IMR-90 (cell line): ENCODE measurements around the gene TNFRSF11A. TPM values are rescaled to one million over a fixed set of nuclear protein-coding genes. Genes with fewer than 3 reads are reported as not detected.

Source experiments
- ATAC-seq: fragments of 200-7000 bp; cut with Tn5 transposase; 2 replicates; pipeline ENCODE4 v1.9.1; 2020; ENCODE audit warnings: low read depth, mild to moderate bottlenecking, moderate library complexity
- BruUV-seq: library from RNA; stranded (reverse); fragments of 400-500 nt; replicated peaks from 2 replicates; lab custom pipeline; 2021; lab: Mats Ljungman, UMichigan
- CTCF ChIA-PET: fragments of 300-600 bp; formaldehyde crosslinking; extraction: SDS; loops from one replicate; lab custom pipeline; 2021; ENCODE audit warnings: antibody characterized with exemption; lab: Yijun Ruan, JAX
- POLR2A ChIA-PET: fragments of 300-600 bp; sonication (Branson Sonifier 250); formaldehyde crosslinking; loops from one replicate; lab custom pipeline; 2022; ENCODE audit warnings: antibody characterized with exemption; ENCODE audit not compliant: unreplicated experiment; lab: Charles Lee
- DNase-seq: peaks from one replicate; pipeline ENCODE4 v3.0.0; 2013
- H2AFZ ChIP-seq: replicated peaks from 2 replicates; pipeline ENCODE3; 2013; ENCODE audit warnings: low read length, mild to moderate bottlenecking; ENCODE audit not compliant: poor library complexity
- H2AK5ac ChIP-seq: 2 replicates; pipeline ENCODE4 v1.6.1; 2013; ENCODE audit warnings: low read depth, low read length, inconsistent platforms
- H2AK9ac ChIP-seq: replicated peaks from 2 replicates; pipeline ENCODE3; 2013; ENCODE audit warnings: mild to moderate bottlenecking, low read depth, low read length, moderate library complexity; ENCODE audit not compliant: poor library complexity
- H2BK120ac ChIP-seq: 2 replicates; pipeline ENCODE4 v1.6.1; 2013; ENCODE audit warnings: low read depth, low read length, inconsistent platforms
- H2BK15ac ChIP-seq: 3 replicates; pipeline ENCODE4 v1.6.1; 2013; ENCODE audit warnings: low read depth, low read length, inconsistent platforms
- H2BK20ac ChIP-seq: 2 replicates; pipeline ENCODE4 v1.6.1; 2013; ENCODE audit warnings: low read depth, mild to moderate bottlenecking, inconsistent platforms, low read length, moderate library complexity
- H2BK5ac ChIP-seq: 2 replicates; pipeline ENCODE4 v1.6.1; 2013; ENCODE audit warnings: mild to moderate bottlenecking, low read depth, low read length, inconsistent platforms; ENCODE audit not compliant: poor library complexity, severe bottlenecking
- H3K14ac ChIP-seq: replicated peaks from 2 replicates; pipeline ENCODE4 v1.6.1; 2013; ENCODE audit warnings: low read depth, low read length, inconsistent platforms
- H3K18ac ChIP-seq: 2 replicates; pipeline ENCODE4 v1.6.1; 2013; ENCODE audit warnings: low read depth, low read length, control low read depth
- H3K23ac ChIP-seq: 2 replicates; pipeline ENCODE4 v1.6.1; 2013; ENCODE audit warnings: low read depth, low read length, inconsistent platforms
- H3K27ac ChIP-seq: 2 replicates; pipeline ENCODE4 v1.5.1; 2013; ENCODE audit warnings: mild to moderate bottlenecking, control low read depth, low read length; ENCODE audit not compliant: insufficient read depth
- H3K27me3 ChIP-seq: 2 replicates; pipeline ENCODE4 v1.6.1; 2013; ENCODE audit warnings: low read length; ENCODE audit not compliant: control insufficient read depth, insufficient read depth
- H3K36me3 ChIP-seq: 2 replicates; pipeline ENCODE4 v1.6.1; 2013; ENCODE audit warnings: low read length, mixed read lengths; ENCODE audit not compliant: control insufficient read depth, insufficient read depth
- H3K4ac ChIP-seq: 2 replicates; pipeline ENCODE4 v1.6.1; 2013; ENCODE audit warnings: low read depth, low read length, inconsistent platforms
- H3K4me1 ChIP-seq: 2 replicates; pipeline ENCODE4 v1.6.1; 2013; ENCODE audit warnings: low read length, mixed read lengths; ENCODE audit not compliant: control insufficient read depth, insufficient read depth
- H3K4me2 ChIP-seq: 2 replicates; pipeline ENCODE4 v1.6.1; 2013; ENCODE audit warnings: low read depth, mild to moderate bottlenecking, control low read depth, low read length, moderate library complexity
- H3K4me3 ChIP-seq: 2 replicates; pipeline ENCODE4 v1.5.1; 2013; ENCODE audit warnings: low read depth, mild to moderate bottlenecking, control low read depth, low read length, moderate library complexity; ENCODE audit not compliant: insufficient read depth
- H3K56ac ChIP-seq: 2 replicates; pipeline ENCODE4 v1.6.1; 2013; ENCODE audit warnings: low read length, inconsistent platforms; ENCODE audit not compliant: insufficient read depth; ENCODE audit errors: extremely low read depth
- H3K79me1 ChIP-seq, 2 experiments: 2 replicates each; pipeline ENCODE4 v1.6.1; 2013; ENCODE audit warnings: low read length in 2 of 2, inconsistent platforms in 1 of 2, low read depth in 1 of 2
- H3K9ac ChIP-seq: 2 replicates; pipeline ENCODE4 v1.6.1; 2013; ENCODE audit warnings: low read depth, low read length, control low read depth
- H3K9me1 ChIP-seq: 2 replicates; pipeline ENCODE4 v1.6.1; 2013; ENCODE audit warnings: low read length, inconsistent platforms; ENCODE audit not compliant: insufficient read depth
- H3K9me3 ChIP-seq: 2 replicates; pipeline ENCODE4 v1.6.1; 2013; ENCODE audit warnings: low read length; ENCODE audit not compliant: control insufficient read depth, insufficient read depth
- H4K20me1 ChIP-seq: 2 replicates; pipeline ENCODE4 v1.6.1; 2013; ENCODE audit warnings: low read length, inconsistent platforms; ENCODE audit not compliant: insufficient read depth
- H4K5ac ChIP-seq: 2 replicates; pipeline ENCODE4 v1.6.1; 2013; ENCODE audit warnings: mild to moderate bottlenecking, low read depth, low read length, control low read depth
- H4K8ac ChIP-seq, 2 experiments: 2 replicates each; pipeline ENCODE4 v1.6.1; 2013; ENCODE audit warnings: low read depth in 2 of 2, low read length in 2 of 2, control low read depth in 1 of 2, inconsistent platforms in 1 of 2
- H4K91ac ChIP-seq: 2 replicates; pipeline ENCODE4 v1.6.1; 2013; ENCODE audit warnings: low read depth, low read length, inconsistent platforms; ENCODE audit not compliant: insufficient read depth
- BHLHE40 ChIP-seq: fragments of 150-350 bp; IDR thresholded peaks from 2 replicates; pipeline ENCODE4 v1.6.1; 2016; ENCODE audit warnings: mild to moderate bottlenecking, low read depth, low read length
- CEBPB ChIP-seq: IDR thresholded peaks from 2 replicates; pipeline ENCODE4 v1.6.1; 2012; ENCODE audit warnings: low read depth, low read length, improper control_type of control experiment
- CHD1 ChIP-seq: IDR thresholded peaks from 2 replicates; pipeline ENCODE4 v1.6.1; 2012; ENCODE audit warnings: low read depth, low read length, improper control_type of control experiment
- CTCF ChIP-seq: conservative IDR thresholded peaks from 2 replicates; pipeline ENCODE4 v1.5.1; 2012; ENCODE audit warnings: mild to moderate bottlenecking, low read depth, low read length, improper control_type of control experiment
- FOS ChIP-seq: fragments of 150-350 bp; IDR thresholded peaks from 2 replicates; pipeline ENCODE4 v1.6.1; 2016; ENCODE audit warnings: low read depth, low read length
- MAFK ChIP-seq: IDR thresholded peaks from 2 replicates; pipeline ENCODE4 v1.6.1; 2012; ENCODE audit warnings: low read depth, low read length, improper control_type of control experiment
- MAZ ChIP-seq: IDR thresholded peaks from 2 replicates; pipeline ENCODE4 v1.6.1; 2012; ENCODE audit warnings: low read depth, mild to moderate bottlenecking, low read length, improper control_type of control experiment, moderate library complexity, borderline replicate concordance
- MXI1 ChIP-seq: IDR thresholded peaks from 2 replicates; pipeline ENCODE4 v1.6.1; 2012; ENCODE audit warnings: low read depth, mild to moderate bottlenecking, low read length, moderate library complexity, borderline replicate concordance
- NFE2L2 ChIP-seq: fragments of 150-350 bp; IDR thresholded peaks from 2 replicates; pipeline ENCODE4 v1.6.1; 2016; ENCODE audit warnings: low read depth, mild to moderate bottlenecking, low read length
- POLR2A ChIP-seq: IDR thresholded peaks from 2 replicates; pipeline ENCODE4 v1.6.1; 2012; ENCODE audit warnings: mild to moderate bottlenecking, low read depth, low read length
- RAD21 ChIP-seq: IDR thresholded peaks from 2 replicates; pipeline ENCODE4 v1.6.1; 2012; ENCODE audit warnings: low read length, improper control_type of control experiment
- RCOR1 ChIP-seq: IDR thresholded peaks from 2 replicates; pipeline ENCODE4 v1.6.1; 2012; ENCODE audit warnings: mild to moderate bottlenecking, low read length, improper control_type of control experiment; ENCODE audit not compliant: insufficient replicate concordance
- RFX5 ChIP-seq: IDR thresholded peaks from 2 replicates; pipeline ENCODE4 v1.8.0; 2012; ENCODE audit warnings: low read depth, mild to moderate bottlenecking, low read length, moderate library complexity
- USF2 ChIP-seq: fragments of 150-350 bp; IDR thresholded peaks from 2 replicates; pipeline ENCODE4 v1.6.1; 2017; ENCODE audit warnings: mild to moderate bottlenecking, antibody characterized with exemption, low read length, low read depth
- WGBS, 2 experiments: methylation state at CpG; one replicate each; pipeline versions ENCODE4 v1.1.5 to v1.1.7; 2013; ENCODE audit warnings: missing lambda C conversion rate in 2 of 2; ENCODE audit not compliant: insufficient read length in 1 of 2; ENCODE audit errors: extremely low coverage in 2 of 2; 5-methylcytosine and 5-hydroxymethylcytosine counted together
- dilution Hi-C: fragments of 300-500 bp; cut with HindIII; formaldehyde crosslinking; loops from one replicate; pipeline ENCODE4 v1.14.3; 2018; ENCODE audit warnings: low sequenced_read_pairs; ENCODE audit not compliant: unreplicated experiment
- in situ Hi-C: fragments of 300-500 bp; cut with MboI; formaldehyde crosslinking; loops from 3 replicates; pipeline ENCODE4 v1.14.3; 2019; ENCODE audit warnings: low sequenced_read_pairs, inconsistent platforms, mixed read lengths
- intact Hi-C: fragments of 100-400 bp; cut with micrococcal nuclease; formaldehyde crosslinking; loops from 2 replicates; pipeline ENCODE4 v1.10.0; 2022
- polyA plus RNA-seq, 3 experiments: library from polyadenylated mRNA; depleted of rRNA; stranded (reverse); fragments of >200 nt; gene quantifications; 2 replicates each; pipeline ENCODE4 v1.2.3, GENCODE V29; 2012; ENCODE audit warnings: low replicate concordance in 1 of 3
- total RNA-seq: library from RNA; depleted of rRNA; stranded (reverse); fragments of >200 nt; gene quantifications from 2 replicates; pipeline ENCODE4 v1.2.3, GENCODE V29; 2012

TNFRSF11A gene
- total and polyA plus RNA-seq, 2 of the 4 experiments (the other 2 are of a cell fraction) = under 0.01 TPM; not detected in 1

- no peaks in the 10 kb centered on the region for H3K9me3 ChIP-seq
- in situ Hi-C loops (no loop called here), dilution Hi-C loops (no loop called here), intact Hi-C loops (no loop called here)
- no peak overlapping the region for H3K23ac ChIP-seq
- no peak overlapping the region for H2AFZ ChIP-seq
- TF ChIP-seq CTCF (no peak), MXI1 (no peak), RAD21 (no peak), MAZ (no peak), FOS (no peak), MAFK (no peak), USF2 (no peak), CHD1 (no peak), POLR2A (no peak), BHLHE40 (no peak), RCOR1 (no peak), NFE2L2 (no peak), RFX5 (no peak), CEBPB (no peak)
- H2BK15ac ChIP-seq = no peak overlapping the region
- no peak overlapping the region for H2AK9ac ChIP-seq
- WGBS, 2 experiments = no CpG with 5 or more reads among the region's 6 CpGs
- H3K27ac ChIP-seq = no peak overlapping the region
- no peak for ATAC-seq
- peaks cover 60% of the 10 kb centered on the region for H3K27me3 ChIP-seq
- no peak overlapping the region for H3K4me2 ChIP-seq
- no peaks in the 10 kb centered on the region for H3K9me1 ChIP-seq
- no peaks in the 10 kb centered on the region for H3K36me3 ChIP-seq
- H3K56ac ChIP-seq = no peak overlapping the region
- no peak overlapping the region for H2AK5ac ChIP-seq
- no peak overlapping the region for H4K8ac ChIP-seq
- no peak overlapping the region for H2BK120ac ChIP-seq
- no peaks in the 10 kb centered on the region for H3K79me1 ChIP-seq
- H4K20me1 ChIP-seq = no peaks in the 10 kb centered on the region
- CTCF ChIA-PET = no interaction called here
- no peak overlapping the region for H3K9ac ChIP-seq
- peaks cover 5% of the 10 kb centered on the region for H3K4me1 ChIP-seq
- no peak for DNase-seq
- H4K5ac ChIP-seq = no peak overlapping the region
- no TSS peak for BruUV-seq
- H3K4ac ChIP-seq = no peak overlapping the region
- no peak overlapping the region for H4K91ac ChIP-seq
- POLR2A ChIA-PET = no interaction called here
- H3K18ac ChIP-seq = no peak overlapping the region
- no peak overlapping the region for H3K14ac ChIP-seq
- no peak overlapping the region for H2BK5ac ChIP-seq
- H2BK20ac ChIP-seq = no peak overlapping the region
- no peak overlapping the region for H3K4me3 ChIP-seq
Observed at GRCh38 chr18:62323483-62324180, 1.5 kb upstream of the TNFRSF11A start.
